GM19324 (cell line): Measurements from ENCODE around the gene EN2.
"Not testable (repeated sequence)": the region's sequence is repeated elsewhere in the genome, so short reads cannot be mapped to it uniquely, and the experiment has no call there.

Experiments
- ATAC-seq: cut with Tn5 transposase; IDR thresholded peaks from one replicate; pipeline ENCODE4 v1.9.1; 2021; ENCODE audit warnings: mild to moderate bottlenecking, moderate library complexity; ENCODE audit not compliant: unreplicated experiment, low FRiP score

The EN2 gene

DNA sequence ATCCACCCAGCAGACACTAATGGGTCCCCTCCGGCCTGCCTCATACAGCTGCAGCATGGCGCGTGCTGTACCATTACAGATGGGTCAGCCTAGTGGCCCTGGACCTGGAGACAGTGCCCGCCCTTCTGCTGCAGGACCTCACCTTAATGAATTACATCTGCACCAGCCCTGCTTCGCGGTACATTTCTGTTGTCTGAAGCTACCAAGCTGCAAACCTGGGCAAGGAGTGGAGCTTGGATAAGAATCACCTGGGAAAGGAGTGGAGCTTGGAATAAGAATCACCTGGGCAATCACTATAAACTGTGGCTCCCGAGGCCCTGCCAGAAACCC lies 33.0 kb upstream of the EN2 start:
- ATAC-seq = no peak

DNA sequence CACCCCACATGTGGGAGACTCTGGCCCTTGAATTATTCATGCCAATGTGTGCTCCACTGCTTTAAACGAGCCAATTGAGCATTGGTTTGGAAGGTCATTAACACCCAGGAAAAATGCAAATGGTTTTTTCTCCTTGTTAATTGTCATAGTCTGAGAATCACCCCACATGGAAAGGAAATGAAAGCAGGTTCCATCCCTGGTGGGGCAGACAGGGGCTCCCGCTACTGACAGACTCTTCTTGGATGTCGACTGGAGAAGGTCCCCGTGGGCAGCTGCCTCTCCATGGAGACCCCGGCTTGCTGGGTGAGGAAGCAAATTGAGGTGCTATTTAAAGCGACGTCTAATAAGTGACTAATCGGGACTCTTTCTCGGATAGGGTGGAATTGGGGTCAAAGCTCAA lies 32.0 kb upstream of the EN2 start:
- no peak for ATAC-seq

DNA sequence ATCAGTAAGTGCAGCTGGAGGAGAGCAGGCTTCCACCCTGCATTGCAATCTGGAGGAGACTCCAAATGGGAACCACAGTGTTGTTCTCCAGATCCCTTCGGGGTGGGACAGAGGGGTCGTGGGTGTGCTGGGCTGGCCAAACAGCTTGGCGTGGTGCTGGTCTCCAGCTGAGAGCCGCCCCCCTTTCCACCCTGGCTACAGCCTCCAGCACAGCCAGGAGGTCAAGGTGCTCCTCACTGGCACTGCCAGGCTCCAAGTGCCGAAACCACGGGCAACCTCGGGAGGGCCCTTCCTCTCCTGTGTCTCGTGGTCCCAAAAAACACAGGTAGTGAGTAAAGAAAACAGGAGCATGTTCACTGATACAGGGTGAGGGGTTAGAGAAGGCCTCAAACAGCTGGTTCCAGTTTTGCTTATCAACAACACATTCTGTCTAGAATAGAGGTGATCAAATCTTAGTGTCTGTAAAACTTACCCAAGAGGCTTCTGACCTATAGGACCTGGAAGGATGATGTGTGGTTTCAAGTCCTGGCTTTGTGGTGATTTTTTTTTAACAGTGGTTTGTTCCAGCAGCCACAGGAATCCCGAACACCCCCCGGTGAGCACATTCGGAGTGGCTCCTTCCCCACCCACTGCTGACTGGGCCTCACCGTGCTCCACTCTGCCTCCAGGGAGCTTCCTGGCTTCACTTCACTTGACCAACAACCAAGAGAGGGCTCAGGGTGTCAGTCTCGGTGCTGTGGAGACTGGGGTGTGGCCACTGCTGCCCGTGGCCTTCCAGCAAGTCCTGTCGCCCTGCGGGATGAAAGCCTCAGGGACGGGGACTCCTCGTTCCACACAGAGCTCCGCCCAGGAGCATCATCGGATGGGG lies 31.2 kb upstream of the EN2 start:
- no peak for ATAC-seq

DNA sequence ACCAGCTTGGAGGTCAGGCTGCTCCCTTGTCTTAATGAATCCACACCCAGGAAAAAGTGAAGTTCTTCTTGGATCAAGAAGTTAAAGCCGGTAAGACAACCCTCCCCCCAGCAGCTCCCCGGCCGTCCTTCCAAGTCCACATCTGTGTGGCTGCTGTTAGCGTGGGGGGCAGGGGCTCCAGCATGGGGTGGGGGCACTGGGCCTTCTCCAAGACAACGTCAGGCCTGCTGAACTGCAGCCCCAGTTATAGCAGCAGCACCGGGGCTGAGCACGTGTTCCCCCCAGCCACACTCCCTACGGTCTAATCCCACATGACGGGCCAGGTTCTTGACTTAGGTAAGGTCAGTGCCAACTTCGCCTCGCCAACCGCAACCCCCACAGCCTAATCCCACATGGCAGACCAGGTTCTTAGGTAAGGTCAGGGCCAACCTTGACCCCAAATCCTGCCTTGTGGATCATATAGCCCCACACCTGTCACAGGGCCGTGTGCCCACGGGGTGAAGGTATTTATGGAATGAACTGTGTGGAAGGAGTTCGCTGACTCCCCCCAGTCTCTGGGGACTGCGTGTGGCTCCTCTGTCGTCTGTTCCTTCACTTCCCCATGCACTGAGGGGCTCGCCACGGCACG lies 30.4 kb upstream of the EN2 start:
- no peak for ATAC-seq

DNA sequence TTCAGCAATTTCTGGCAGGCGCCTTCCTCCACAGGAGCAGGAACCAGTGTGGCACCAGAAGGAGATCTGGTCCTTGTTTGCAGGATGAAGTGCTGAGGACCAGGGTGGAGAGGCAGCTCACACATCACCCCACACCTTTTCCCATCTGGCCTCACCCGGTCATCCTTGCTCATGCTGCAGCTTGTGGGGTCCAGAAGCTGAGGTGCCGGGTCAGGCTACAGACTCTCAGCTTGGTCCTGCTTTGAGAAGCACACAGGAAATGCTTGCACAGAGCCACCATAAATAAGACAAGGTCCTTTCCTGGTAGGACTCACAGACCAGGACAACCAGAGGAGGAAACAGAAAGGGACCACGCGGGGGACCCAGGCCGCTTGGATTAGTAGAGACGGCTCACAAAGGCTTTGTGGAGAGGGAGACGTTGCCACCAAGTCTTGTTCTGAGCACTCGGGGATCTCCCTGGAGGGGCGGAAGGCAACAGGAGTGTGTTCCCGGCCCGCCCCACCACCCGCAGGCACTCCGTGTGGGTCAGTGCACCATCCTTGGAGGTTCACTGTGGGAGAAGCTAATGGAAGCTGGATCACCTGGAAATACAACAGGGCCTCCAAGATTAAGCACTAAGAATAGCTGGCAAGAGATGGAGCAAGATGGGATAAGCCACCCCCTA lies 29.6 kb upstream of the EN2 start:
- no peak for ATAC-seq

DNA sequence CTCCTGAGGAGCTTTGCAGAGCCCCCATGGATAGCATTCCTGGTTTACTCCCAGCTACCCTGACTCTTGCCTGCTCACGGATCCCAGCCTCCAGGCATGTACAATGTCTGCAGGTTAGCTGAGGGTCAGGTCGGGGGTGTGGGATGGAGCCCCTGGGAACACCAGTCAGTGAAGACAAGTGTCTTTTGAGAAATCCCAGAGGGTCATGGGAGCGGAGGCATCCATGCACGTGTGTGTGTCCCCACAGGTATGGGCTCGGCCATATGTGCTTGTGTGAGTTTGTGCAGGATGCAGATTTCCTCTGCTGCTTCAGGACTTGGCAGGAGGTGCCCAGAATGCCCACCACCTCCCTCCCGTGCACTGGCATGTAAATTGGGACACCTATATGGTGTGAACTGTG lies 28.3 kb upstream of the EN2 start:
- no peak for ATAC-seq

DNA sequence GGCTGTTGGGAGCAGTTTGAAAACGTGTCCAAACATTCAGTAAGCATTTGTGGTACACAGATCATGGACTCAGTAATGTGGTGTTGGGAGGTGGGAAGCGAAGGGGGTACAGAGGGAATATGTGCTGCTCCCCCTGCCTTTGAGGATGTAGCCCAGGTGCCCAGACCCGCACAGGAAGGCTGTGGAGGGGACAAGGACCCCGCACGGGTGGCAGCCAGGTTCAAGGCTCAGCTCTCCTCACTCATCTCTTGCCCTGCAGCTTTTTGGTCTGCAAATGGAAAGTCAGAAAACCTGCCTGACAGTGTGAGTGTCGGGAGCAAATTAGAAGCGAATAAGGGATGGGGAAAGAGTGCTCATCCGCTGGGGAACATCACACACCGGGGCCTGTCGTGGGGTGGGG lies 27.3 kb upstream of the EN2 start:
- no peak for ATAC-seq

DNA sequence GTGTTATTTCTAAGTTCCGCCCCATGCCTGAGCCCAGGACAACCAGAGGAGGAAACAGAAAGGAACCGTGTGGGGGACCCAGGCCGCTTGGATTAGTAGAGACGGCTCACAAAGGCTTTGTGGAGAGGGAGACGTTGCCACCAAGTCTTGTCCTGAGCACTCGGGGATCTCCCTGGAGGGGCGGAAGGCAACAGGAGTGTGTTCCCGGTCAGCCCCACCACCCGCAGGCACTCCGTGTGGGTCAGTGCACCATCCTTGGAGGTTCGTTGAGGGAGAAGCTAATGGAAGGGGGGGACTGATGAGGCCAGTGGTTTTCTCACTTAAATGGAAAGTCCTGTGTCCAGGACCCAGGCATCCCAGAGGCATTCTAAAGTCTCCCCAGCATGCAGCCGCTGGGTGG lies 26.7 kb upstream of the EN2 start:
- no peak for ATAC-seq

DNA sequence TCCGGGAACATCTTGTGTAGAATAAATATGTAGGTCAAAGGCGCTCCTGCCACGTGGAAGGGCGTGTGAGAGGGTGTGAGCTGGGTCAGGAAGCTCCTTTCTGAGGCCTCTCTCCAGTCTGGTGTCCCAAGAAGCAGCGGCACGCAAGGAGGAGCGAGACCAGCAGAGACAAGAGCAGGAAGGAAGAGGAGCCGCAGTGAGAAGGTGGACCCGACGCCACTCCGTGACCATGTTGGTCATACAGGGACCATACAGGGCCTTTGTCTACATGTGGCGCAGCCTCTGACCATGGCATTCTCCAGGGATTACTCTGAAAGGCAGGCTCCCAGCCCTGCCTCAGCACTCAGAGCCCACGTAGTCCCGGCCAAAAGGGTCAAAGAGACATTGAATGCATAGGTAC lies 26.2 kb upstream of the EN2 start:
- ATAC-seq = no peak

DNA sequence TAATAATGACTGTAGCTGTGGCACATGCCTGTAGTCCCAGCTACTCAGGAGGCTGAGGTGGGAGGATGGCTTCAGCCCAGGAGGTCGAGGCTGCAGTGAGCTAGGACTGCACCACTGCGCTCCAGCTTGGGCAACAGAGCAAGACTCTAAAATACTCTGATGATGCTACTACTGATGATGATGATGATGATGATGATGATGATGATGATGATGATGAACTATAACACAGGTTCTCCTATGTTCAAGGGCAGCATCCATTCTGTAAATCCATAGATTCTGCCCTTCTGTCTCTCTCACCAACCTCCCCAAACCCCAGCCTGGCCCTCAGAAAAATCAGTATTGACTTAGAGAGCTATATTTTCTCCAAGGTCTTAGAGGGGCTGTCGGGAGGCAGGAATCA lies 22.8 kb upstream of the EN2 start:
- no peak for ATAC-seq

DNA sequence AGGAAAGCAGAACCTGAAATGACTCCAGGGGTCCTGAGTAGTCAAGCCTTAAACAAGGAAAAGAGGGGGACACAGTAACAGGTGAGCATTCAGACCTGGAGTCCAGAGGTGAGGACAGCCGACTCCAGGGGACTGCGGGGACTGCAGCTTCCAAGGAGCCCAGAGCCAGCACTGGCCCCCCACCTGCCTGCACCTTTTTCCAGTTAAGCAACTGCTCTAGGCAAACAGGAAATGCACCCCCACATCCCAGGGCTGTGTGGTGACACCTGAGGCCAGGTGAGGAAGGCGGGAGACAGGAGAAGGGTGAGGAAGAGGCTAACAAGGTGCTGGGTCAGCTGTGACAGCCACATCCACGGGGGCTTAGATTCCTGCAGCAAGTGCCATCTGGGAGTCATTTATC lies 20.1 kb upstream of the EN2 start:
- no peak for ATAC-seq

DNA sequence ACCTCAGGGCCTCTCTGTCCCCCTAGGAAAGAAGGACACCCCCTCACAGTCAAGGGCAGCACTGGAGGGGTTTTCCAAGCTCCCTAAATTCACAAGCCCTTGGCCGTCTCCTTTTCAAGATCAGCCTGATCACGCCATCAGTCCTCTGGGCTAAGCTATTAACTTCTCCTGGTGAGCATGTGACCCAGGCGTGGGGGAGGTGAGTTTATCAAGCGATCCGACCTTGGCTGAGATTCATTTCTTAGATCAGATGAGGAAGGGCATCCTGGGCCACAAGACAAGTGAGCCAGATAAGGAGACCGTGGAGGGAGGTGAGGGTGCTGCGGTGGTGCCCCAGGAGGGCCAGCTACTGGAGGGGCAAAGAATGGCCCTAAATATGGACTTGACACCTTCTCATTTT lies 19.2 kb upstream of the EN2 start:
- ATAC-seq = no peak

DNA sequence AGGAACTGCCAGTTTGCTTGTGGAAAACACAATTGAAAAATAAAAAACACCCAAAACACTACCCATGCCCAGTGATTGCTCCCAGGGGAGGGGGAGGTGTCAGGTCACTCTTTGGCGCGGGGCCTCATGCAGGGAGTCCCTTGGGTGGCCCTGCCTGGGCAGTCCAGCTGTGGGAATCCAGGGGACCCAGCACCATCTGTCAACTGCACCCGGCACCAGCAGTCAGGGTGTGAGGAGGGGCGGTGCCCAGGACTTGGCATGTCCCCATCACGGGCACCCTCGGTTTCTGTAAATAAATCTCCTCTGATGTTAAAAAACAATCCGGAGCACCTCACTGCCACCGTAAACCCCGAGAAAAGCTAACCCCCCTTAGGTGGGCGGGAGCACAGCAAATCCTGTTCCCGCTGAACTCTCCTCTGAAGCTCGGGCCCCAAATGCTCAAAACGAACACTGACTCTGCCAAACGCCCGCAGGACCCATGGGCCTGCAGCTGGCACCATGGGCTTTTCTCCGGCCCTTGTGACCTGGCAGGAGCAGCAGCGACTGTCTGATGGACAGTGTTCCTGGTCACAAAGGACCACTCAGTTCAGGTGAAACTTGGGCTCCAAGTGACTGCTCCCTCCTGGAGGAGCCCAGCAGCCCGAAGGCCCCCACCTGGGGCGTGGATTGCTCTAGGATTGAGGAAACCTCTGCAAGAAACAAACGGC lies 18.5 kb upstream of the EN2 start:
- no peak for ATAC-seq

DNA sequence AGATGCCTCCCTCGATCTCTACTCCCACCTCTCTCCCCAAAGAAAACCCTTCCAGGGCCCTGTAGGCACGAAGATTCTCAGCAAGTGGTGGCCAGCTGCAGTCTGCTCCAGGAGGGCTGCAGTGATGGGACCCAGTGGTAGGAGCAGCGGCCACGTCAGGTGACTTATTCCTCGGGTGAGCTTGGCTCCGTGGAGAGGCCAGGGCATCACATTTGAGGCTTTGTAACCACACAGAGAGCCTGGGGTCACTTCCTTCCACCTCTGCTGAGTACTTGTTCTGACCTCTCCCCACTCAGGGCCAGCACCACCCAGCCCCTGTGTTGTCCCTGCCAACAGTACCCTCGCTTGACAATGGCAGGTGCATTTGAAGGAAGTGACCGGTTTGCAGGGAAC lies 17.9 kb upstream of the EN2 start:
- no peak for ATAC-seq

DNA sequence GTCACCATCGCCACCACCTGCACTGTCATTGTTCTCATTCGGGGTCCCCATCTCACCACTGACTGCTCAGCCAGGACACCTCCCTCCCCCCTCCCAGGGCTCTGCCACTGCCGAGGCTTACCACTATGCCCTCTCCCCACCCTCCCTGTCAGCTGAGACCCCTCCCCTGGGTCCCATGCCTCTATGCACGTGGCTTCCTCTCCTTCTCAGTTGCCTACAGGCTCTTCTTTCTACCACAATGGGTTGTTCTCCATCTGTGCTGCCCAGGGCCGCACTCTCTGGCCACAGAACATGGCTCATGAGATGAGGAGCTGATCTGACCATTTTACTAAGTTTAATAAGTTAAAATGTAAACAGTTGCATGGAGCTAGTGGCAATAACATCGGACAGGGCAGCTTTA lies 16.1 kb upstream of the EN2 start:
- no peak for ATAC-seq

DNA sequence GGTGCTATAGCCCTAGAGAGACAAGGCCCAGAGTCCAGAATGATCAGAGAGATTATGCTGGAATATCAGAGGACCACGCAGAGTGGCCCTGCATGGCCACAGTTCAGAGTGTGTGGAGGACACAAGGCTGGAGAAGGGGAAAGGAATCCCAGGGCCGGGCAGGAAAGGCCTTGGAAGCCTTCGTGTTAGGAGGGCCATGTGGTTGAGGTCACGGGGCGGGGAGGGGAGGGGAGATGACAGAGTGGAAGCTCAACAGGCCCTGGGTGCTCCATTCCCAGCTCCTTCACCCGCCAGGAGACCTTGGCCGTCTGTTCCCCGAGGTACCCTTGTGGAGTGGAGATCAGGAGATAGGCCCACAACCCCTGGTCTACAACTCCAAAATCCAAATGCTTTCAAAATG lies 13.2 kb upstream of the EN2 start:
- ATAC-seq = no peak

DNA sequence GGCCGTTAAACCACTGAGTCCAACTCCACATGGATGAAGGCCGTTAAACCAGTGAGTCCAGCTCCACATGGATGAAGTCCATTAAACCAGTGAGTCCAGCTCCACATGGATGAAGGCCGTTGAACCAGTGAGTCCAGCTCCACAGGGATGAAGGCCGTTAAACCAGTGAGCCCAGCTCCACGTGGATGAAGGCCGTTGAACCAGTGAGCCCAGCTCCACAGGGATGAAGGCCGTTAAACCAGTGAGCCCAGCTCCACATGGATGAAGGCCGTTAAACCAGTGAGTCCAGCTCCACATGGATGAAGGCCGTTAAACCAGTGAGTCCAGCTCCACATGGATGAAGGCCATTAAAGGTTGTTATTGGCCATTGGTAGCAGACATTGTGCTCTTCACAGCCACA lies 12.3 kb upstream of the EN2 start:
- not testable (repeated sequence) for ATAC-seq

DNA sequence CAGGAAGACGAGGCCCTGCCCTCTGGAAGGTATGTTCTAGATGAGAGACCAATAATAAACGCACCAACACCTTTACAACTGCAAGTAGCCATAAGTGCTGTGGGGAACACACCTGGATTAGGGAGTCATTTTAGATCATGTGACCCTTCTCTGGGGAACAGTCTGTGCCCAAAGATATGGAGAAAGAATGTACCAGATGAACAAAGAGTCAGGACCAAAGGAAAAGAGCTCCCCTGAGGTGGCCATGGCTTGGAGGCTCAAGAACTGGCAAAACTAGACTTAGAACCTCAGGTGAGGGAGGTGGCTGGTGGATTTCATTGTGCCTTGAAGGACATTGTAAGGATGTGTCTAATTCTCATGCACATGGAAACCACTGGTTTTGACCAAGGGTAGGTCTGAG lies 10.3 kb upstream of the EN2 start:
- ATAC-seq = no peak

DNA sequence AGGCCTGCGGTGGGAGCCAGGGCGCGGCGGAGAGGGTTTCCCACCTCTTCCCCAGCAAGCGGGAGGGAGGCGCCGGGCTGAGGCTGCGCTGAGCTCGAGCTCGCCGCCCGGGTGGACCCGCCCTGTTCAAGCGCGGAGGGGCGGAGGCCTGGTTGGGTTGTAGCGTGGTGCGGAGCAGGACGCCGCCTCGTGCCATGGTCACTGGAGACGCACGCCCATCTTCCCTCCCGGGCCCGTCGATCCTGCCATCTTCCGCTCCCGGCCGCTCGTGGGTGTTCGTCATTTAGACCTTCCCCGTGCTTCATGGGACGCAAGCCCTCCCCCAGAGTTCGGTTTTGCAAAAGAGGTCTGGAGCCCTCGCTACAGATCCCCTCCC lies 9.3 kb upstream of the EN2 start:
- no peak for ATAC-seq

DNA sequence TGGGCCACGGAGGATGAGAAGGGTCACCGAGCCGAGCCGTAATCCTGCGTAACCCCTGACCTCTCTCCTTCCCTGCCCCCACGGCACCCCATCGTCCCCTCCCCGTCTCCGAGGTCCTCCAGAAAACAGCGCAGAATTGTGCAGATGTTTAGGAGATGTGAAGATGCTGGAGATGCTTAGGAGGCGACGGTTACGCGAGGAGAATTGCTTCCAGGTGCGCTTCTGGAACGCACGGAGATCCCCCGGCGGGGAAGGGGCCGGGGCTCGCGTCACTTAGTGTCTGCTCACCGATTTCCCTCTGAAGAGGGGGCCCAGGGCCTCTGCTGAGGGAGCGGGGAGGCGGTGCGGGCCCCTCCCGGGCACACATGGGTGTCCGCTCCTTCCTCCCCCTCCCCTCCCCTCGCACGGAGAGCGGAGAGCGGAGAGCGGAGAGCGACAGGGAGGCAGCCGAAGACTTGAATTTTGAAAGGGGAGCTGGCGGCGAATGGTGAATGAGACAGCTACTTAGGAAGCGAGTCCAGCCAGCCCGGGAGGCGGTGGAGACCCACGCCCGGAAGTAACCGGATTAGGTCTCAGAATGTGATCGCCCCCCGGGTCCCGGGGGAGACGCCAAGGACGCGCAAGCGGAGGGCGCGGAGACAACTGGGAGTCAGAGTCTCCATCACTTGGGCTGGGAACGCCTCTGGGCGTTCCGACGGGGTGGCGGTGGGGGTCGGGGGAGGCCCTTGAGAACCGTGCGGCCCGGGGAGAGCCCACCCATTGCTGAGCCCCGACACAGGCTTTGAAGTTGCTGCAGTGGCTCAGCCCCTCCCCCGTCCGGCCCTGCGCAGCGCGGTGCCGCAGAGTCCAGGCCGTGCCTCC lies 8.7 kb upstream of the EN2 start:
- ATAC-seq = no peak
